NCI-H2081 treated with DMSO at 0.1 percent for 48 hours (cell line): ENCODE data around the gene OR2T35.
"Not testable (repeated sequence)": the region's sequence is repeated elsewhere in the genome, so short reads cannot be mapped to it uniquely, and the experiment has no call there.

Source experiments
- DNase-seq: peaks from one replicate; lab custom pipeline; 2025; lab: John Stamatoyannopoulos, UW

Gene OR2T35, protein sequence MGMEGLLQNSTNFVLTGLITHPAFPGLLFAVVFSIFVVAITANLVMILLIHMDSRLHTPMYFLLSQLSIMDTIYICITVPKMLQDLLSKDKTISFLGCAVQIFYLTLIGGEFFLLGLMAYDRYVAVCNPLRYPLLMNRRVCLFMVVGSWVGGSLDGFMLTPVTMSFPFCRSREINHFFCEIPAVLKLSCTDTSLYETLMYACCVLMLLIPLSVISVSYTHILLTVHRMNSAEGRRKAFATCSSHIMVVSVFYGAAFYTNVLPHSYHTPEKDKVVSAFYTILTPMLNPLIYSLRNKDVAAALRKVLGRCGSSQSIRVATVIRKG

DNA sequence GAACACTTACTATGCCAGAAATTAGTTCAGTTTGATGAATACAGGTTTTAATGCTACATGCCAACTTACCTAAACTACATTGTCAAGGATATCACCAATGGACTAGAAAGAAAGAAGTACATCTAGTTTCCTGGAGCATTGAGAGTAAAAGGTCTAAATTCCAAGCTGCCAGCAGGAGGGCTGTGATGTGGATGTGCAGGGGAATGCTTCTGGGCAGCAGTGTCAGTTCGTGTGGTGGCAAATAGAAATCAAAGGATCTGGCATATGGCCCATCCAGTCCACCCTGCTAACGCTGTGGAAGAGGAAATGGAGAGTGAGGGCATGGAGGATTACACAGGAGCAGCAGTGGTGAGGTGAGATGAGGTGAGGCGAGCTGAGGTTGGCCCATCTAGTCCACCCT, at the start of gene OR2T35:
TSS of gene OR2T35 (minus strand) at position 101 of the 400 bp plus-strand sequence. CDS start 6,020 bp downstream, outside the sequence.
- DNase-seq, result not testable (repeated sequence)

GRCh38 chr1:248691567-248692155, 46.6 kb upstream of the OR2T35 start:
- no peak for DNase-seq

GRCh38 chr1:248688527-248689298, 43.6 kb upstream of the OR2T35 start:
- no peak for DNase-seq

- DNase-seq, result no peak
Measured at GRCh38 chr1:248686815-248687214, 41.7 kb upstream of the OR2T35 start.

DNA sequence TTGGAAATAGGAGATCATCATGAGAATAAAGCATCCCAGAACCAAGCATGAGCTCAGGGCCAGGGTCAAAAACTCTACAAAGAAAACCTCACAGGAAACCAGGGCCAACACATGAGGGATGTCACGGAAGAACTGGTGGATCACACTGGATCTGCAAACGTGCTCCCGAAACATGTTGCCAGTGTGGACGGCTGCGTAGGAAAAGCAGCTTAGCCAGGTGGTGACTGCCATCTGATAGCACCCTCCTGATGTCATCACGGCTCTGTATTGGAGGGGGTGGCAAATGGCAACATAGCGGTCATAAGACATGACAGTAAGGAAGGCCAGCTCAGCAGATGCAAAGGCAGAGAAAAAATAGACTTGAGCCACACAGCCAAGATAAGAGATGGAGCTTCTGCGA, 36.6 kb upstream of the OR2T35 start:
- DNase-seq, result no peak

DNA sequence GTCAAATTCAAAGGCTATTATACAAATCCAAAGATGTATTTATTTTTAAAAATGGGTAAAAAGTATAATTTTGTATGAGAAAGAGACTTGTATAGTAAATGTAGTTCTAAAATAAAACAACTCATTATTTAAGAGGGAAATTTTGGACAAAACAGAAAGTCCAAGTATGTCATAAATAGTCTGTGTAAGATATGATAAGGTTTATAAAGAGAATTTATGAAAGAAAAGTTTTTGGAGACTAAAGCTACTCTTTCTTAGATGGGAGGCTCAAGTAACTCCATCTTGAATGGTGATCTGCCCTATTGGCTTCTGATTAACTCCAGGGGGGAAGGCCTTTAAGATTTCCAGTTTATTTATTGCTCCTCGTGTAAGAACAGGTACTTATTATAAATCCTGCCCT, 24.9 kb upstream of the OR2T35 start:
- DNase-seq, result no peak

DNA sequence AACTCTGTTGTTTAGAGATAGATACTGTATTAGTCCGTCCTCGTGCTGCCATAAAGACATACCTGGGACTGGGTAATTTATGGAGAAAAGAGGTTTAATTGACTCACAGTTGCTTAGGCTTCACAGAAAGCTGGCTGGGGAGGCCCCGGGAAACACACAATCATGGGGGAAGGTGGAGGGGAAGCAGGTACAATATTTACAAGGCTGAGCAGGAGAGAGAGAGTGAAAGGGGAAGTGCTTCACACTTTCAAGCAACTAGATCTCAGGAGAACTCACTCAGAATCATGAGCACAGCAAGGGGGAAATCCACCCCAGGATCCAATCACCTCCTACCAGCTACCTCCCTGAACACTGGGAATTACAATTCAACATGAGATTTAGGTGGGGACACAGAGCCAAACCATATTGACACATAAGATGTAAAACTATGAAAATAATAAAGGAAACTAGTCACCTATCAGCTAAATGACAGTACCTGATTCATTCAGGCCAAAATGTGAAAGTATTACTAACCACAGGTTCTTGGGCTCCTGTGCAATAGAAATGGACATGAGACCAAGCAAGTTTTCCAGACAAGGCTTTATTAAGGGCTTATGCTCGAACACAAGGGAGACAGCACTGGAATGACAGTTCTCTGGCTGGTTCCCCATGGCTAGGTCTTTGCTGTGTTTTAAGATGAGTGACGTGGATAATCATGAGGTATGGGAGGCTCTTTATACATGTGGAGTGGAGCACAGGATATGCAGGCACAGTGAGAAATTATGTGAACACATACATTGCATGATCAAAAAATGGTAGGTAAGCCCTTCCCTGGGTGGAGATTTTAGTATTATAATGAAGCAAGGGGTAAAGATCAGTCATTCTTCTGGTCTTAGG, 18.6 kb upstream of the OR2T35 start:
- DNase-seq, result not testable (repeated sequence)

GRCh38 chr1:248656797-248657196, 11.7 kb upstream of the OR2T35 start:
- DNase-seq, result not testable (repeated sequence)

GRCh38 chr1:248655354-248655753, 10.3 kb upstream of the OR2T35 start, which contains the start of gene OR2T27:
OR2T27 (minus strand) TSS chr1:248655528; CDS start chr1:248650884, 4,644 bp downstream.
- DNase-seq, result not testable (repeated sequence)

- not testable (repeated sequence) for DNase-seq
Measured at GRCh38 chr1:248648770-248649536, 3.9 kb upstream of the OR2T35 start.

- DNase-seq, result not testable (repeated sequence)
Measured at GRCh38 chr1:248642971-248643651, 2.0 kb downstream of the OR2T35 start.

DNA sequence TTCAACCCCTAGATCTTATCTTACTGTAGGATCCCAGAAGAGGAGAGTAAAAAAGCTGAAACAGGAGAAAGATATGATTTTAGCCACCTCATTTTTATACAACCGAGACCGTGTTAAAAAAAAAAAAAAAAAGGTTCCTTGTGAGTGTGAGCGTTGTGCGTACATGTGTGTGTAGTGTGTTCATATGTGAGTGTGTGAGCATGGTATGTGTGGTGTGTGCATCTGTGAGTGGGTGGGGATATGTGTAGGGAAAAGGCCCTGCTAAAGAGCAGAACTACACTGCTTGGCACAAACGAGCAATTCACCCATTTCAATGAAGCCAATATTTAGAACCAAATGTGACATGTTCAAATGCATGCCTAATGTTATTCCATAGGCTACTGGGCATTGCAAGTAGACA, 3.5 kb downstream of the OR2T35 start:
- DNase-seq, result not testable (repeated sequence)

GRCh38 chr1:248640906-248641305, 4.2 kb downstream of the OR2T35 start:
- not testable (repeated sequence) for DNase-seq

DNA sequence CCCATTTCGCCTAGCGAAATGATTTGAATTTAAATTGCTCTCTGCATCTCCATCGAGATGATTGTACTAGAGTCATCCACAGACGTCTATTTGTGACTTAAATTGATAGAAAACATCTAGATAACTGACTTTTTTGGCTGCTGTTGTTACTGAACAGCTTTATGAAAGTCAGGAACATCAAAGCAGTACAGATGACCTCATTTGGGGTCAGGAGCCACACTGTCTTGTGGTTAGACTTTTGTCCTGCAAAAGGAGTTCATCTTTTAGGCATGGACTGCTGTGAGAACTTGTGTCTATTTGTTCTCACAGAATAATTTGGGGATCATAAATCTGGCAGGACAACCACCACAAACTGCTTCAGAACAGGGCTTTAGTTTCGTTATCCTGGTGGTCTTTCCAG, 5.4 kb downstream of the OR2T35 start:
- DNase-seq, result not testable (repeated sequence)

- DNase-seq, result not testable (repeated sequence)
Measured at GRCh38 chr1:248636612-248637011, 8.5 kb downstream of the OR2T35 start.

DNA sequence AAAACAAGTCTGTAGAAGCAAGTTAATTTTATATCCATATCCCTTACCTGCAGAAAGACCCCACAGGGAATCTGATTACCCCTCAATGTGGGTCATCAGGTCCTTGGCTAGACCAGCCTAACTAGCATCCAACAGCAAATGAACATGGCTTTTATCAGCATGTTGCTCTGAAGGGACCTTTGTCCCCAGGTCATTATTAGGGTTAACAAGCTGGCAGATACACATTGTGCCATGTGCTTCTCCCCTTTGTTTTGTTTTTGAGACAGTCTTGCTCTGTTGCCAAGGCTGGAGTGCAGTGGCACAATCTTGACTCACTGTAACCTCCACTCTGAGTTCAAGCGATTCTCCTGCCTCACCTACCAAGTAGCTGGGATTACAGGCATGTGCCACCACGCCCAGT, 10.1 kb downstream of the OR2T35 start, which contains the start of gene OR2T11:
TSS of gene OR2T11 (minus strand) at position 101 of the 400 bp plus-strand sequence. CDS start 7,963 bp downstream, outside the sequence.
- not testable (repeated sequence) for DNase-seq

DNA sequence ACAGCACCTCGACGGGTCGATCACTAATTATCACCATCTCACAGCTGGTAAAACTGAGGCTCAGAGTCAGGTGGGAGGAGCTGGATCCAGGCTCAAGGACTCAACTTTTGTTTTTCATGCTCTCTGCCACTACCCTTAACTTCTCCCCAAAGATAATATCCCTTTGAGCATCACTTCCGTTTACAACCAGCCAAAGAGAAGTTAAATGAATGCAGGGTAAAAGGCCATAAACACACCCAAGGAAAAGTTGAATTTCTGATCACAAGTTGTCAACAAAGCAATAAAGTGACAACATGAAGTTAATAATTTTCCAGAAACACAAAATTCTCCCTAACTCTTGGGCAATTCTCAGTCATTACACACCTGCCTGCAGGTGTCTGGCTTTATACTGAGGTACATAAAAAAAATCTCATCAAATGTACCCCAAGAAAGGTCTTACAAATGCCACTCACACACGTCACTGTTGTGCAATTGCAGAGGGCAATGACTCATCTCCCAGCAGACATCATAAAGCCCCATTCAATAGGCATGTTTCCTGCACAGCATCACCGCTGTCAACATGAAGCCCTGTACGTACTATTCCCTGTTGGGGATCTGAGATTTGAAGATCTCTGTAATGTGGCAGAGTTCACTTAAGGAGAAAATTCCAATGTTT, 13.6 kb downstream of the OR2T35 start:
- DNase-seq, result no peak

DNA sequence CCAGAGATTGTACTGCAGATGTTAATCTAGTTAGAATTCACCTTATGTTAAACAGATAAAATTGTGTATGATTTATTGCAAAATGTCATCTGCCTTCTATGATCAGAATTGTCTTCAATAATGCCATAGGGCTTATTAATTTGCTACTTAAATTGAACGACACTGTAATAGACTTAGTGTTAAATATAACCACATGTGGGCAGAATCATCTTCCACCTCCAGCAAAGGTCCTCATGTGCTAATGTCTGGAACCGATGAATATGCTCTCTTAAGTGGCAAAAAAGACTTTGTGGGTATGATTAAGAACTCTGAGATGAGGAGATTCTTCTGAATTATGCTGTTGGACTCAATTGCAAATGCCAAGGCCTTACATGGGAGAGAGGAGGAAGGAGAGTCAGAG, 14.5 kb downstream of the OR2T35 start:
- DNase-seq, result no peak
